ENCODE measurements around the gene DACT3. TPM values are rescaled to one million over a fixed set of nuclear protein-coding genes. Genes with fewer than 3 reads are reported as not detected.

Gene DACT3
- total and polyA plus RNA-seq, 2 of the 4 experiments (the other 2 are of a cell fraction): 1.6 to 4.9 TPM

GRCh38 chr19:46692918-46693722 is 32.1 kb upstream of the DACT3 start:
- in situ Hi-C loops (cut with MboI; ENCODE audit: low sequenced_read_pairs): no loop called here
- POLR2A ChIA-PET (ENCODE audit: unreplicated experiment): no interaction called here
- no peak for DNase-seq

More at GRCh38 chr19:46692918-46693722, 32.1 kb upstream of the DACT3 start:
- H3K4me2 ChIP-seq (ENCODE audit: low read depth, low read length): no peak overlapping the region
- WGBS, 2 experiments (ENCODE audit: extremely low coverage in 2 of 2, insufficient read length in 1 of 2): 90% methylated on average over 2 of the region's 4 CpGs; no CpG with 5 or more reads in 1 of the 2 experiments
- no peaks in the 10 kb centered on the region for H3K27me3 ChIP-seq (ENCODE audit: control insufficient read depth, insufficient read depth, low read length)
- ATAC-seq (ENCODE audit: low read depth): no peak
- H2BK5ac ChIP-seq (ENCODE audit: low read depth, low read length, poor library complexity, severe bottlenecking): no peak overlapping the region
- no peak overlapping the region for H2AK9ac ChIP-seq (replicated peaks; ENCODE audit: low read depth, low read length, poor library complexity)
- 0 out of 2 replicates have a peak, but pooled peaks cover 6% of the 10 kb centered on the region for H3K9me1 ChIP-seq (ENCODE audit: insufficient read depth, low read length)
- dilution Hi-C loops (cut with HindIII; ENCODE audit: low sequenced_read_pairs, unreplicated experiment): no loop called here
- no peak overlapping the region for H2AFZ ChIP-seq (replicated peaks; ENCODE audit: low read length, poor library complexity)
- H2BK15ac ChIP-seq (ENCODE audit: low read depth, low read length): no peak overlapping the region
- H4K91ac ChIP-seq (ENCODE audit: insufficient read depth, low read depth, low read length): no peak overlapping the region
- no peak overlapping the region for H3K9ac ChIP-seq (ENCODE audit: low read depth, low read length)
- no peak overlapping the region for H2AK5ac ChIP-seq (ENCODE audit: low read depth, low read length)
- no peak overlapping the region for H2BK120ac ChIP-seq (ENCODE audit: low read depth, low read length)
- no TSS peak for BruUV-seq (replicated peaks)
- intact Hi-C loops (cut with micrococcal nuclease): no loop called here
- CTCF ChIA-PET: no interaction called here
- no peak overlapping the region for H3K27ac ChIP-seq (ENCODE audit: insufficient read depth, low read length)
- no peak overlapping the region for H3K23ac ChIP-seq (ENCODE audit: low read depth, low read length)
- H4K8ac ChIP-seq (ENCODE audit: low read depth in 2 of 2, low read length in 2 of 2): no peak overlapping the region
- no peak overlapping the region for H3K4me3 ChIP-seq (ENCODE audit: insufficient read depth, low read depth, low read length)
- no peak overlapping the region for H3K56ac ChIP-seq (ENCODE audit: extremely low read depth, insufficient read depth, low read length)
- no peak overlapping the region for H3K18ac ChIP-seq (ENCODE audit: low read depth, low read length)
- no peaks in the 10 kb centered on the region for H3K4me1 ChIP-seq (ENCODE audit: control insufficient read depth, insufficient read depth, low read length)
- TF ChIP-seq NFE2L2 (IDR thresholded peaks at IDR 0.05; ENCODE audit: low read depth, low read length) (no peak), CEBPB (IDR thresholded peaks at IDR 0.05; ENCODE audit: low read depth, low read length) (peak; percentile 46; the same call in 1 of the 2 replicates)
- no peak overlapping the region for H2BK20ac ChIP-seq (ENCODE audit: low read depth, low read length)
- no peak overlapping the region for H3K4ac ChIP-seq (ENCODE audit: low read depth, low read length)
- no peak overlapping the region for H3K14ac ChIP-seq (replicated peaks; ENCODE audit: low read depth, low read length)
- no peak overlapping the region for H4K5ac ChIP-seq (ENCODE audit: low read depth, low read length)
- H4K20me1 ChIP-seq (ENCODE audit: insufficient read depth, low read length): peaks cover 16% of the 10 kb centered on the region; the same call in 1 of the 2 replicates
- peaks cover 71% of the 10 kb centered on the region for H3K36me3 ChIP-seq (ENCODE audit: control insufficient read depth, insufficient read depth, low read length)
- peaks cover 0 to 15% of the 10 kb centered on the region in 2 experiments; a peak in 2 of 4 replicates for H3K79me1 ChIP-seq (ENCODE audit: low read depth in 1 of 2, low read length in 2 of 2)
- no peaks in the 10 kb centered on the region for H3K9me3 ChIP-seq (ENCODE audit: control insufficient read depth, insufficient read depth, low read length)
